GM18511 (cell line): ENCODE data around the gene KLF13.

ENCODE experiments used
- ATAC-seq: cut with Tn5 transposase; IDR thresholded peaks from one replicate; pipeline ENCODE4 v1.9.1; 2021; ENCODE audit warnings: mild to moderate bottlenecking, moderate library complexity; ENCODE audit not compliant: unreplicated experiment

The KLF13 gene

DNA sequence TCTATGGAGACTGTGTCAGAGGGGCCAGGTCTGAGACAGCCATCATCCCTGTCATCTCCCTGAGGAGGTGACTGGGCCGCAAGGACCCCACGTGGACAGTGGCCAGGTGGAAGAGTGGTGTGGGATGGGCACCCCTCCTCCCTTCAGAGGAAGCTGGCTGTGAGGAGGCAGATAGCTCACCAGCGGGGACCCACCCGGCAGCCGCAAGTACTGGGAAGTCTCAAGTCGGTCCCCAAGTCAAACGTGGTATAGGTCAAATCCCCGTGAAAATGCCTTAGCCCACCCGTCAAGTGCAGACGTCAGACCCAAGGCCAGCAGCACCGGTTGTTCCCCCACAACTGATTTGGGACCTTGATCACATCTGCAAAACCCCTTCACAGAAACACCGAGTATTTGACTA, 12.3 kb upstream of the KLF13 start:
- ATAC-seq = no peak

DNA sequence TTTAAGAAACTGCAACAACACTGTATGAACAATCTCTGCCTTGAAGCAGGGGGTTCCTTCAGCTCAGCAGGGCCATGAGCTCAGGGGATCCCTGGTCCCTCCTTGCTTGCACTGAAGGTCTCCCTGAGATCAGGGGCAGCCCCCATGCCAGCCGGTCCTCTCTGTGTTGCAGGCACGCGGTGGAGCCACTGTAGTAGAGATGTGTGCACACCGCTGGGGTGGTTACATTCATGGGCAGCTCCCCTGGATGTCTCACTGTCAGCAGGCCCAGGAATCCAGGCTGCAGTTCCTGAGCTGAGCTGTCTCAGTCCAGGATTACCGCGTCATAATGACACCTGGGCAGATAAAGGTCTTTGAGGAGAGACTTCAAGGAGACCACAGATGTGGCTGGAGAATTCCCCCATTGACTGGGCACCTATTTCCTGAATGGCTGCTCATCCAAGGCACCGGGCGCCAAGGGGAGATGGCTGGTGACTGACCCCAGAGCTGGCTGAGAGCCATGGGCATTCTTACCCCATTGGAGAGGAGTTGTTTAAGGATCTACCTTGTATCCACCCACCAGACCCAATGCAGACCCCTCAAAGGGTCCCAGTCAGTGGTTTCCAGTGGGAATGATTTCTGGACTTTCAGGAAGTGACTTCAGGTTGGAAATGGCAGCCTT, 10.4 kb upstream of the KLF13 start:
- ATAC-seq = no peak

DNA sequence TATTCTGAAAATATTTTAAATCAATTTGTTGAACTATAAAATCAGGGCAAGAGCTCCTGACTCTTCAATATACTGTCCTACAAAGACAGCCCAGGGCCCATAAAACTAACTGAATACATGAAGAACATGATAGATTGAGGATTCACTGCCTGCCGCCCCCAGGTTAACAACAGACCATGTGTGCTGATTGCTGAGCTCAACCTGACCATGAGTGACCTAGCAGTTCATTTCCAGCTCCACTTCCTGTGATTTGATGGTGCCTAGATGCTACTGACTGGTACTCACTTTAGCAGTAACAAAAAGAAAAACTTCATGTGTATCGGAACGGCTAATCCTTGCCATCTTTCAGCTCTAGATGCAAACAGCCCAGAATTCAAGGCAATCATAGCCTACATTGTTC, 9.6 kb upstream of the KLF13 start:
- ATAC-seq = no peak

DNA sequence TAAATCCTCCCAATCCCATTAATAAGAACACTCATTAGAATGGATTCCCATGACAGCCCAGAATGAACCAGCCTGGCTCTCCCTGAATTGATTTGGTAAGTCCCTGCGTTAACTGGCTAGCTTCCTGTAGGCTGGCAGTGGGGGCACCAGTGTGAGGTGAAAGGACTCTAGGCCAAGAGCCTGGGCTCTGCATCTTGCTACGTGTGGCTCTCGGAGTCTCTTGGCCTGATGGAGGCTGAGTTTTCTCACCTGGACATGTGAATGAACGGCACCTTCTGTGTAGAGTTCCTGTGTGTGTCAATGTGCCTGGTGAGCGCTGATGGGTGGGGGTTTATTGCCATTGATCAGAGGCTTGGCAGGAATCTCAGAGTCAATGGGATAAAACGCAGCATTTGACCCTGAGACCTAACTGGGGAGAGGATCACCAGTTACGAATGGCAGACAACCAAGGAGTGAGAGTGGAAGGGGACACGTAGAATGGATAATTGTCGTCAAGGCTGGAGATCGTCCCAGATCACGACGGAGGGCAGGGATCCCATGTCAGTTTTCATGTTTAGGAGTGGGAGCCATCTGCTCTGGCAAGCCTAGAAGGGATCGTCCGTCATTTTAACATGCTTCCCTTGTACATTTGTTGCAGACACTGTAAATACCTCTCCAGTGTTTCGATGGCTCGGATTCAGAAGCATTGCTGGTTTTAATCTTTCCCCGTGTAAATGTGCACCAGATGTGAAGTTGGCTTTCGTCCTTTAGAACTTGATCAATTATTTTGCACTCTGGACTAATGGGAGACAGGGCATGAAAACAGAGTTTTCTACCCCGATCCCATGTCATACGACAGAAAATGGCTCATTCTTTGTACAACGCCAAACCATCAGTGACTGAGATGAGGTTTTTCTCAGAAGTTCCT, 9.0 kb upstream of the KLF13 start:
- ATAC-seq = no peak

DNA sequence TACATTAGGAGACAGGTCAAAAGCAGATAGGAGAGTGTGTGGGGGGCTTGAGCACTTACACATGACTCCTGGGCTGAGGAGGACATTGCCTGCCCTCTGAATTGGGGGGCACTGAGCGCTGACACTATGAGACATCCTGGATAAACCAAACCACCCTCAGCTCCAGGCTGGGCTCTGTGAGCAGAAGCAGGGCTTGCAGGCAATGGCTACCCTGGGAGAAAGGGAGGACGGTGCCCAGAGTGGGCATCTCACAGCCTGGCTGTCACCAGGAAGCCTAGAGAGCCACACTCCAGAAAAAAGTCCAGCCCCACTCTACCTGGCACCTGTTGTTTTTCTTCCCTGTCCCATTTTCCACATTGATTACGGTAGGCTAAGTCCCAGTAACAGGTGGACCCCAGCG, 8.2 kb upstream of the KLF13 start:
- no peak for ATAC-seq

DNA sequence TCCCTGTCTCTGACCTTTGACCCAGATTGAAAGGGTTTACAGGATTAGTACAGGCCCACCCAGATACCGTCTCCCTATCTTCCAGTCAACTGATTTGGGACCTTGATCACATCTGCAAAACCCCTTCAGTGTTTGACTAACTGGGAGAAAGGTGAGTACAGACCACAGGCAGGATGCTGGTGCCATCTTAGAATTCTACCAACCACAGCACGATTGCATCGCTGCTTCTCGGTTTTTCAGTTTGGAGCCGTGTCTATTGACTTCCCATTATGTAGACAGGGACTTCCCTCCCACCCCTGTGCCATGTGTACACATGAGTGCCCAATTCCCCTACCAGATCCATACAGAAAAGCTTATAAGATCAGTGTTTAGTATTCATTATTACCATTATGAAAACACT, 6.6 kb upstream of the KLF13 start:
- ATAC-seq = no peak

DNA sequence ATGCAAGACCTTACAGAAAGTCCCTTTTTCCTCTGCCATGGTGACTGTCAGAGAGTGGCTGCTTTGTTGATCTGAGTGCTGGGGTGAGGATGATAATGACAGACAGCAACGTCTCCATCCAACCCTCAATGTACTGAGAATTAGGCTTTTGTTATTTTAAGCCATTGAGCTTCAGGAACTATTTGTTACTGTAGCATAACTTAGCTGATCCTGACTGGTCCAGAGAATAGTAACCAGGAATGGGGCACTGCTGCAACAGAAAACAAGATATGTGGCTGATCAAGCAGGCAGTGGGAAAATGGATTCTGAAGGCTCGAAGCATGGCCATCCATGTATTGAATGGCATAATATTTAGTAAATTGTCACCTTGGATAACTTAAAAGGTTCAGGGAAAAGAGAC, 5.2 kb upstream of the KLF13 start:
- no peak for ATAC-seq

DNA sequence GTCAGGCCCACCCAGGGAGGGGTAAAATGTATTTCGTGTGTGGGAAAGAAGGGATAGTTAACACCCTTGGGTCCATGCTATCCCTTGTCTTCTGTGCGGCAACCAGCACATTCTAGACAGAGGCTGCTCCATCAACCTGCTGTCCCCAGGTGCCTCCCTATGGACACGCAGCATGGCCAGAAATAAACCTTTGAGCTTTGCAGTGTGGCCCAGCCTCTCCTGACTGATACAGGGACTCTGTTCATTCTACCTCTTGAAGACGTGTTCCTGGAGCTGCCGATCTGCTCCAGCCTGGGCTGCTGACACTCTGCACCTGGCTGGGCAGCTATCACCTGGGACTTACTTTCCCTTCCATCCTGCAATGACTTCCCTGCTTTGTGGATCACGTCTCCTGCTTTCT, 4.1 kb upstream of the KLF13 start:
- ATAC-seq = no peak

DNA sequence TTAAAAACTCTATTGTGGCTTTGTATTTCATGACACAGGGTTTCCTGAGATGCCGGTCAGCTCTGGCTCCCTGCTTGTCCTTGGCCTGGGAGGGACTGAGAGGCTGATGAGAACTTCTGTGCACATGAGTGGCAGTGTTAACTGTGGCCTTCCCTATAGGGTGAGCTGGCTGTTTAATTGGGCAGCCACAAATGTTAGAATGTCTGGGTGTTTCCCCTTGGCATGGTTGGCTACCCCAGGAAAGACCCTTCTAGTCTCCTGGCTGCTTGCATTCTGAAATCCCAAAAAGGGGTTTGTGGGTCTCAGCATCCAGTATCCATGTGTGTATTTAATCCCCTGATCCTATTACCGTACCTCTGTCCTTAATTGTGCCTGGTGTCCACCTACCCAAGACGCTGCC, 3.0 kb upstream of the KLF13 start:
- ATAC-seq = no peak

DNA sequence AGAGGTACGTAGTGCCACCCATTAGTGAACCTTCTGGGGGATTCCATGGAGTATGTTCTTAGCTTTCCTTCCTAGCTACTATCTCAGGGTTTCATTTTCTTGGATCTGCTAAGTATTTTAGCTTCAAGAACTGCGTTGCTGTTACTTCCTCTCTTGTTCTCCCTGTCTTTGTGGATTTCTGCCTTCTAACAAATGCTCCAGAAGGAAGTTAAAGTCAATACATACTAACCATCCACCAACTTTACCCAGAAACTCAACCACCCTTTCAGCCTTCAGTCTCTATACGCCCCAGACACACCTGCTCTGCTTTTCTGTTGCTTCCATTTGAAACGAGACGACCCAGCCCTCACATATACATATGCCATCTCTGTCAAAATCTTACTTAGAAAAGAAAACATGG, 2.4 kb upstream of the KLF13 start:
- no peak for ATAC-seq

DNA sequence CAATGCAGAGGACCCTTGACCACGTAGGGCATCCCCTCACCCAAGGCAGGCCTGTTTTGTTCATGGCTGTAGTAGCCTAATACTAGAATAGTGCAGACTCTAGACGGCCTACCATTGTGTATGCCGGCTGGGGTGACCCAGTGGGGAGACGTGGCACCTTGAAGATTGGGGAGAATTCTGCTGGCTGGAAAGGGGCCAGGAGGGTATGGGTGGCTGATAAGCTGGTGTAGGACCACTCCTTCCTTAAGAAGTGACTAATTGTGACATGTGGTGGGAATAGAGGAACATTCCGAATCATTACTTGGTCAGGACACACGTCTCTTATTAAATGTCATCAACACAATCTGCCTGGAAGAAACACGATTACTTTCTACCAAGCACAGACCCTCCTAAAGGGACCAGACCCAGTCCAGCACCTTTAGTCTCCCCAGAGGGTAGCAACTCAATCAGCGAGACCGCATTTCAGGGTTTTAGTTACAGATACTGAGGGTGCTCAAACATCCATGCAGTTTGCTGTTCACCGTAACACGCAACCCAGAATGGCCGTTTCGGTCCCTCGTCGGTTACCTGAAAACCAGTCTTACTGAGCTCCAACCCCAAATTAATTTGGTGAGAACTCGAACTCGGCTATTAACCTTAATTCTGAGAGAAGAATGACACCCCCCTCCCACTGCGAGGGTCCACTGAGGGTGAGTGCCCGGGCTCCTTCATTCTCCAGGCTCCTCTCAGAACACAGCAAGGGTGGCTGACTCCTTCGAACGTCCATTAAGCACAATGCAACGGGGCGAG, 1.6 kb upstream of the KLF13 start:
- ATAC-seq = no peak

DNA sequence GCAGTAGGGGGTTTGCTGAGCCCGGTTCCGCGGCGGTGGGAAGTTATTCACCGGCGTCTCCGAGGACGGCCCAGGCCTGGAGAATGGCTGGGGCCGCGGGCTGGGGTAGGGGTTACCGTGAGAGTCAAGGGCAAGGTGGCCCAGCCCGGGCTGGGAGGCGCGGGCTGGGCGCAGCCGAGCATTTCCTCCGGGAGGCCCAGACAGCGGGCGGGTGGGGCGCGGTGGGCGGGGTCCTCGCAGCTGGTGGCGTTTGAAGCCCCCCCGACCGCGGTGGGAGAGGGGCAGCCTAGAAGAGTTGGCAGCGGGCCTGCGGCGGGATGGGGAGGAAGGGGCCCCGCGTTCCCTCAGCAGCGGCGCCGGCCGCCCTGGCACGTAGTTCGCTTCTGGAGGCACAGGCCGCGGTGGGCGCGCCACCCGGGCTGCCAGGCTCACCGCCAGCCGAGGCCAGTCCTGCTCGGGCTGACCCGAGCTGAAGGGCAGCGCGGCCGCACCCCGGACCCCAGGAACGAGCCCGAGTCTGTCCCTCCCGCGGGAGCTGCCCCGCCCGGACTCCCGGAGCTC, 960 bp upstream of the KLF13 start:
- ATAC-seq = peak; percentile 6

DNA sequence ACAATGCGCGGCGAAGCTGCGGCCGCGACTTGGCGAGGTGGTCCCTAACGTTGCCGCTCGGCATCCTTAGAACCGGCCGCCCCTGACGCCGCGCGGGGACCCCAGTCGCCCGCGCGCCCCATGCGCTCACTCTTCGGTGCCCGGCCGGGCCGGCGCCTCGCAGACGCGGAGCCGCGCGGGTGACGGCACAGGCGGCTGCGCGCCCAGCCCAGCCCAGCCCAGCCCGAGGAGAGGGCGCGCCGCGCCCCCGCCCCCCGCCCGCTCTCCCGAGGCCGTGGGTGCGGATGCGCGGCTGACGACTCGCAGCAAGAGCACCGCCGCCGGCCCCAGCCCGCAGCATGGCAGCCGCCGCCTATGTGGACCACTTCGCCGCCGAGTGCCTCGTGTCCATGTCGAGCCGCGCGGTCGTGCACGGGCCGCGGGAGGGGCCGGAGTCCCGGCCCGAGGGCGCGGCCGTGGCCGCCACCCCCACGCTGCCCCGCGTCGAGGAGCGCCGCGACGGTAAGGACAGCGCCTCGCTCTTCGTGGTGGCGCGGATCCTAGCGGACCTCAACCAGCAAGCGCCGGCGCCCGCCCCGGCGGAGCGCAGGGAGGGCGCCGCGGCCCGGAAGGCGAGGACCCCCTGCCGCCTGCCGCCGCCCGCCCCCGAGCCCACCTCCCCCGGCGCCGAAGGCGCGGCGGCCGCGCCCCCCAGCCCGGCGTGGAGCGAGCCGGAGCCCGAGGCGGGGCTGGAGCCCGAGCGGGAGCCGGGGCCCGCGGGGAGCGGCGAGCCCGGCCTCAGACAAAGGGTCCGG, 437 bp downstream of the KLF13 start:
- peak; percentile 25 for ATAC-seq

DNA sequence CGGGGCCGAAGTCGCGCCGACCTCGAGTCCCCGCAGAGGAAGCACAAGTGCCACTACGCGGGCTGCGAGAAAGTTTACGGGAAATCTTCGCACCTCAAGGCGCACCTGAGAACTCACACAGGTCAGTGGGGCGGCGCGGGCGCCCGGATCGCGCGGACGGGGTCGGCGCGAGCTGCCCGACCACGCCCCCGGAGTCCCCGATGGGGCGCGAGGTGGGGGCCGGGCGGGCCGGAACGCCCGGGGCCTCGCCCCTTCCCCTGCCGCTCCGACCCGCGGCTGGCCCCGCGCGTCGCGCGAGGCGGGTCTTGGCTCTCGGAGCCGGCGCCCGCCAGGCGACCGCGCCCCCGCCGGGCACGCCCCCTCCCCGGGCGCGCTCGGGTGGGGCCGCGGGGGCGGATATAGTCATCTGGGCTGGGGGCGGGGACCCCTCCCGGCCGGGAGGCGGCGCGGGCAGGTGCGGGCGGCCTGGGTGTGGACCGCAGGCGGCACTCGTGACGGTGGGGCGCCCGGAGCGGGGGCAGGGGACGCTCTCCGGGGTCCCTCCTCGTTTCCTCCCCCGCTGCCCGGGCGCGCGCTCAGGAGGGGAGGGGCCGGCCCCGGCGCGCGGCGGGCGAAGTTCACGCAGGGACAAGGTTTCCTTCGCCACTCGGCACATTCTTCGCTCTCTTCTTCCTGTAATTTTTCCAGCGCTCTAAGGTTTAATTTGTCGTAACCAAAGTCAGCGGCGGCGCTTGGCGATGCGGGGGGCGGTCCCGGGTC, 1.2 kb downstream of the KLF13 start:
- peak; percentile 6 for ATAC-seq

DNA sequence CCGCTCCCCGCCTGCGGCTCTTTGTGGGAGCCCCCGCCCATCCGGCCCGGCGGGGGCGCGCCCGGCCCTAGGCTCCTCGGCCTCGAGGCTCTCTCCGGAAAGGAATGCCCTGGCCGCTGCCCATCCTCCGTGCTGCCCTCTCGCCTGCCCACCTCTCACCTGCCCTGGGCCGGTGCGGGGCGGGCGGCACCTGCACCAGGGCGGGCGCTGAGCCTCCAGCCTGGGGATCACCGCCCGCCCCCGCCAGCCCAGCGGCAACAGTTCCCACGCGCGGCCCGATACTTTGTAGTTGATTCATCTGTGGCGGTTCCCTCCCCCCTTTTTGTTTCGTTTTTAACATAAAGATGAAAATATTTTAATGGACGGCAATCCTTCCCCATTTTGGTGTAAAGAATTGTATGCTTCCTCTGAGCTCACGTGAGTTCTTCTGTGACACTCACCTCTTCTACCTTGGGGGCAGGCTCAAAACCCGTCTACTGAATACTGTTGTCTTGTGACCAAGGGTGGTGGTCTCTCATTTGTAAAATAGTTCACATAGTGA, 1.9 kb downstream of the KLF13 start:
- peak; percentile 11 for ATAC-seq

DNA sequence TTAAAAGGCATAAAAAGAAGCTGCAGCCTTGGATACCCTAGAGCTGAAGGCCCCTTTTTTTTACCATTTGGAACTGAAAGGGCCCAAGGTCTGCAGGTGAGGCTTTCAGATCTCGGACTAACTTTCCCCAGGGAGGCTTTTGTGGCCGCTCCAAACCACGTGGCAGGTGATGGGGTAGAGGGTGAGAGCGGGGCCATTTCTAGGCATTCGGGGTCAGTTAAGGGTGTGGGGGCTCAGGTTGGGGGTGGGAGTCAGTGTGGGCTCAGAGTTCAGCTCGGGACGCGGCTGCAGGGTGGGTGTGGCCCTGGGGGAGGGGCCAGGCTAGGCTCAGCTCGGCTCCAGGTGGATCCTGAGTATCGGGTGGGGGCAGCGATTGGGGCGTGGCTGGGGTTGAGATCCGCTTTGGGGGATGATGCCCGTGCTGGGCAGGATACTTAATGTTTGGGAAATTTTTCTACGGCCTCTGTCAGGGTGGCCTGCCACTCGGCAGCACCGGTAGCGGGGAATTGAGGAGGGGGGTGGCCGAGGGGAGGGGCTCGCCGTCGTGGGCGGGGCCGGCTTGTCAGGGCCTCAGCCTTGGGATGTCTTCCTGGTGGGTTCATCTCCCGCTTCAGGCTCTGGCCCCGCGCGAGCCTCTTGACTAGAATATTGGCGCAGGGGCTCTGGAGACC, 2.5 kb downstream of the KLF13 start:
- ATAC-seq = no peak

DNA sequence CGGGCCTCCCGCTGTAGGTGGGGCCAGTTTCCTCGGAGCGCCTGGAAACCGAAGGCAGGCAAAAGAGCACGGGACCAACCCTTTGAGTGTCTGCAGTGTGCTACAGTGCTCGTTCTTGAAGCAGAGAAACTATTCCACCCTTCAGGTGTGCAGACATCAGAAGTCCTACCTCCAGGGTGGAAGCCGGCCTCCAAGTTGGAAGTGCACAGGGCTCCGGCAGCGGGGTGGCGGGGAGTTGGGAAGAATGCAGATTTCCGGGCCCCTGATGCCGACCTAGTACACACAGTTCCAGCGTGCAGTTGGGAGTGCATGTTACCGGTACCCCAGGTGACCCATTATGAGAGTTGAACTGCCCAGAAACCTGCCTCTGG, 3.0 kb downstream of the KLF13 start:
- no peak for ATAC-seq

DNA sequence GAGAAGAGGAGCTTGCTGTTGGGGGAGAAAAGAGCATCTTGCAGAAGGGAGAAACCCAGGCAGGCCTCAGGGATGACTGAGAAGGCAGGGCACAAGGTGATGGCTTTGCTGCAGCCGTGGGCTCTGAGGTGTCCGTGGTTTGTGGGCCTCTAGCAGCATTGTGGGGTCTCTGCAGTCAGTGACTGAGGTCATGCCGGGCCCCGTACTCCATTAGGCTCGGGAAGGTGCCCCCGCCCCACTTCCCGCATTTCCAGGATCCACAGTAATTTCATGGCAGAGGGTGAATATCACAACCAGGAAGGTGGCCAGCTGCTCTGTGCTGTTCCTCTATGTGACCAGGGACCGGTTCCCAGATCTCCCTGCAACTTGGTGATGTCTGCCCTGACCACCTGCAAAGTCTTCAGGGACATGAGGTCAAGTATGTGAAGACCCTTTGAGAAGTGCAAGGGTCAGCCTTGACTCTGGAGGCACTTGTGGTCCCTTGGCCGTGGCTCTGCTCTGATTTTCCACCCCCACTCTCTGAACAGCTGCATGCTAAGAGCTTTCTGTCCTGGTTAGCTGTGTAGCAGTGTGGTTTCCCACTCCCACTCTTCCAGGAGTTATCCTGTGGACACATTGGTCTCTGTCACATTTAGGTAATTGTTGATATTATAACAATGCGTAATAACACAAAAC, 3.6 kb downstream of the KLF13 start:
- ATAC-seq = no peak

DNA sequence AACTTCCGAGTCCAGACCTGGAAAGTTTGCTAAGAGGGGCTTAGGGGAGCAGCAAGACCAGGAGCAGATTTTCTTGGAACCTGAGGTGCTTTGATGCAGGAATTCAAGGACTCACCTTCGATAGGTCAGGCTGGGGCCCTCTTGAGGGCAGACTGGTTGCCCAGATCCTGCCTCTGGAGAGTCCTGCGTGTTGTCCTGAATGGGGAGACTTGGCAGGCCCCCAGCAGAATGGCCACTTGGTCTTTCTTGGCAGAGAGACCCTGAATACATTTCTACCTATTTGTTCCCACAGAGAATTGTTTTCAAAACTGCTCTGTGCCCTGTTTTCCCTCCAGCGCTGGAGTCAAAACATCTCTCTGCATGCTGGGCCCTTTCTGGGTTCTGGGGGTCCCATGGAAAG, 4.2 kb downstream of the KLF13 start:
- ATAC-seq = no peak
